Muscle of arm (tissue), 12 donors: ENCODE data around the gene ZNF146. TPM values are rescaled to one million over a fixed set of nuclear protein-coding genes. Genes with fewer than 3 reads are reported as not detected.
"Not testable (repeated sequence)": the region's sequence is repeated elsewhere in the genome, so short reads cannot be mapped to it uniquely, and the experiment has no call there.

Source experiments
- DNase-seq: peaks from one replicate; pipeline ENCODE4 v3.0.0-alpha.2; 2013
- polyA plus RNA-seq, 12 donors: library from polyadenylated mRNA; unstranded; fragments of 120-200 nt; gene quantifications; one replicate each; pipeline ENCODE4 v1.2.1, GENCODE V29; 2013; ENCODE audit not compliant: insufficient read length in 12 of 12

The ZNF146 gene
- polyA plus RNA-seq, 12 donors = 52.2 to 87.8 (median 74.5) TPM; not detected in 1

DNA sequence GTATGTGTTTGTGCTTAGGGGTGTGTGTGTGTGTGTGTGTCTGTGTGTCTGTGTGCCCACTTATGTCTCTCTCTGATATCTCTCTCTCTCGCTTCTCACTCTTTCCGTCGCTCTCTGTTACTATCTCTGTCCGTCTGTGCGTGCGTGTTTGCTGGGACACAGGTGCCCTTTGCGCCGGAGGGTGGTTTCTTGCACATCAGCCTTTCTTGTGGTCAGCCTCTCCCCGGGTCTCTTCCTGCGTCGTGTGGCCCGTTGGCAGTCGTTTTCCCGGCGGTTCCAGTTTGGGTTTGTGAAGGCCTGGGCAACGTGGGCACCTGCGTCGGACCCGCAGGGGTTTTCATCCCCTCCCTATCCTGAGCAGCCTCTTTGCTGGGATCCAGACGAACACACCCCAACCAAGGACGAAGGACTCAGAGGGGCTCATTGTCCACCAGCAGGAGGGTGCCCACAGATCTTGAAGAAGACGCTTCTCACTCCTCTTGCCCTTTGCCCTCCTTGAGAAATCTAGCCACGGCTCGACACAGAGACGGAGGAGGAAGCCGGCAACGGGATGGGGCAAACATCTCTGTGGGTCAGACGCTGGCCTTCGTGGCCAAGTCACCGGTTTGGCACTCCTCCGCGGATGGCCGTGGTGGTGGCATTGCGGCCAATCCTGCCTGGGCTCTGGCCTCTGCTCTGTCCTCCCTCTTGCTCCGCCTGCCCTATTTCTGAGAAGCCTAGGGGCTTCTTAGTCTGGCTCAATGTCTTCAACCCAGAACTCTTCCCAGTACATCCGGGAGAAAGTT is 52.3 kb downstream of the ZNF146 start:
- DNase-seq = no peak

DNA sequence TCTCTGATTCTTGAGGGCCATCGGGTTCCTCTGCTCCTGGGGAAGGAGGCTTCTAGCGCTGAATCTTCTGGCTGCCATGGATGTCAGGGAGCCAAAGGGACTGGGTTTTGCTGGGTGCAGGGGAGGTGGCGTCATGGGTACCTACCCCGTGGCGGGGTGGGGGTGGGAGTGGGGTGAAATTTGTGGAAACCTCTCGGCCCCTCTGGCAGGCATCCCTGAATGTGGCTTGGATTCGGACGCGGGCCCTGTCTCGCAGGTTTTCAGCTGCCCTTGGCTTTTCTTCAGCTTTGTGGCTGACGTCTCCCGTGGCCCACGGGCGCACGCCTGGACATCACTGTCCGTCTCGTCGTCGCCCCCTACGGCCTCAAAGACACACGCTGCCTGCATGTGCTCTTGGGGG is 53.2 kb downstream of the ZNF146 start:
- DNase-seq = not testable (repeated sequence)

GRCh38 chr19:36268591-36268990 is 53.7 kb downstream of the ZNF146 start:
- DNase-seq = not testable (repeated sequence)

DNA sequence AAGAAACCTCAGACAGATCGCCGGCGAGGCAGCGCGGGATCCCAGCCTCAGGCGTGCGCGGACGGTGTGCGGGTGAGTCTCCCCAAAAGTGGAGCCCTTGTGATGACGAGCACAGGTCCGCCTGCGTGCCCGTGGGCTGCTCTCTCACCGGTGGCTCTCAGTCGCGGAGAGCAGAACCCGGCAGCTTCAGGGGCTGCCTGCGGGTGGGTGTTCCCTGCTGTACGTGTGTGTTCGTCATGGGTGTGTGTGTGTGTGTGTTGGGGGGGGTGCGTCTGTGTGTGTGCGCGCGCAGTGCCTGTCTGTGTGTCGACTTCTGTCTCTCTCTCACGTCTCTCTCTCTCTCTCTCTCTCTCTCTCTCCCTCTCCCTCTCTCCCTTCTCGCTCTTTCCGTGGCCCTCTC is 54.4 kb downstream of the ZNF146 start:
- not testable (repeated sequence) for DNase-seq

Other genes starting within 250 kb of the ZNF146 start
- gene SDHAF1, start 219.9 kb upstream of the ZNF146 start, polyA plus RNA-seq = 10 to 100 TPM in 9 of 12 donors, 1 to 10 TPM in 2, not detected in 1; 9.1 to 24.4 (median 10.9) TPM
- gene SYNE4, start 206.3 kb upstream of the ZNF146 start, polyA plus RNA-seq = 1 to 10 TPM in 1 of 12 donors, under 1 TPM in 10, not detected in 1; 0.08 to 6.3 (median 0.65) TPM
- gene ALKBH6, start 200.9 kb upstream of the ZNF146 start, polyA plus RNA-seq = 10 to 100 TPM in 2 of 12 donors, 1 to 10 TPM in 8, not detected in 2; 6.7 to 13.1 (median 7.8) TPM
- gene CLIP3, start 182.2 kb upstream of the ZNF146 start, polyA plus RNA-seq = 10 to 100 TPM in 11 of 12 donors, not detected in 1; 13.4 to 88.9 (median 18.1) TPM
- 10 to 100 TPM in 2 of 12 donors, 1 to 10 TPM in 9, not detected in 1; 5.8 to 17.9 (median 8.1) TPM for gene THAP8, start 160.8 kb upstream of the ZNF146 start, polyA plus RNA-seq
- 1 to 10 TPM in 11 of 12 donors, not detected in 1; 2.2 to 4.9 (median 3.1) TPM for gene WDR62, start 160.2 kb upstream of the ZNF146 start, polyA plus RNA-seq
- gene OVOL3, start 104.0 kb upstream of the ZNF146 start, polyA plus RNA-seq = not detected
- gene POLR2I, start 100.2 kb upstream of the ZNF146 start, polyA plus RNA-seq = 10 to 100 TPM in 10 of 12 donors, not detected in 2; 29.0 to 50.0 (median 39.8) TPM
- gene TBCB, start 99.6 kb upstream of the ZNF146 start, polyA plus RNA-seq = 10 to 100 TPM in 11 of 12 donors, not detected in 1; 54.6 to 85.5 (median 75.2) TPM
- 100 to 1,000 TPM in 11 of 12 donors, not detected in 1; 277 to 639 (median 505) TPM for gene CAPNS1, start 75.0 kb upstream of the ZNF146 start, polyA plus RNA-seq
- 100 to 1,000 TPM in 10 of 12 donors, 10 to 100 TPM in 1, not detected in 1; 89.0 to 273 (median 210) TPM for gene COX7A1, start 62.7 kb upstream of the ZNF146 start, polyA plus RNA-seq
- gene ZNF565, start 441 bp upstream of the ZNF146 start, polyA plus RNA-seq = 1 to 10 TPM in 10 of 12 donors, not detected in 2; 4.8 to 9.2 (median 6.3) TPM
- gene ZFP14, start 164.1 kb downstream of the ZNF146 start, polyA plus RNA-seq = 10 to 100 TPM in 1 of 12 donors, 1 to 10 TPM in 10, not detected in 1; 5.1 to 13.3 (median 7.0) TPM
- gene ZFP82, start 203.5 kb downstream of the ZNF146 start, polyA plus RNA-seq = 10 to 100 TPM in 6 of 12 donors, 1 to 10 TPM in 5, not detected in 1; 7.3 to 12.2 (median 10.5) TPM